HEK293 (cell line): ENCODE measurements around the gene GPR4.

Source experiments
- CTCF ChIA-PET: fragments of 350-600 bp; formaldehyde crosslinking; extraction: SDS; loops from one replicate; lab custom pipeline; 2021; ENCODE audit warnings: antibody characterized with exemption; lab: Yijun Ruan, JAX
- POLR2A ChIA-PET: fragments of 300-600 bp; formaldehyde crosslinking; extraction: SDS; loops from one replicate; lab custom pipeline; 2020; ENCODE audit warnings: antibody characterized with exemption, inconsistent platforms; lab: Yijun Ruan, JAX
- H3K27ac ChIP-seq: fragments of 200-500 bp; sonication (Bioruptor generic); 2 replicates; pipeline ENCODE4 v1.5.1; 2014; ENCODE audit warnings: low read depth, low read length, control low read depth, inconsistent platforms; ENCODE audit errors: extremely low read depth
- H3K36me3 ChIP-seq, 2 experiments: fragments of 200-500 bp in 1 of 2; sonication (Bioruptor generic) in 1 of 2; 1 replicate in 1 of 2; 2 replicates in 1 of 2; pipeline ENCODE4 v1.5.1; 2014 to 2017; ENCODE audit warnings: inconsistent platforms in 2 of 2, low read length in 2 of 2; ENCODE audit not compliant: control insufficient read depth in 2 of 2, insufficient read depth in 1 of 2
- H3K4me1 ChIP-seq: fragments of 200-500 bp; sonication (Bioruptor generic); 2 replicates; pipeline ENCODE4 v1.5.1; 2014; ENCODE audit warnings: mild to moderate bottlenecking, low read length, inconsistent platforms; ENCODE audit not compliant: control insufficient read depth, insufficient read depth
- H3K4me3 ChIP-seq: 2 replicates; pipeline ENCODE4 v1.5.1; 2011; ENCODE audit warnings: low read depth, mild to moderate bottlenecking, control low read depth, low read length, moderate library complexity
- H3K9me3 ChIP-seq: fragments of 200-500 bp; sonication (Bioruptor generic); 2 replicates; pipeline ENCODE4 v1.5.1; 2014; ENCODE audit warnings: low read depth, low read length, inconsistent platforms; ENCODE audit not compliant: control insufficient read depth, insufficient read depth
- BCL11A ChIP-seq: fragments of 450-650 bp; formaldehyde crosslinking; IDR thresholded peaks from 2 replicates; pipeline ENCODE4 v1.5.1; 2016; ENCODE audit warnings: low read depth, missing biosample characterization, missing genetic modification characterization
- BCL11B ChIP-seq: fragments of 450-650 bp; formaldehyde crosslinking; IDR thresholded peaks from 2 replicates; pipeline ENCODE4 v1.5.1; 2016; ENCODE audit warnings: low read depth, missing biosample characterization, missing genetic modification characterization
- EGR2 ChIP-seq: fragments of 450-650 bp; formaldehyde crosslinking; IDR thresholded peaks from 2 replicates; pipeline ENCODE4 v1.5.1; 2016; ENCODE audit warnings: low read depth, missing biosample characterization, missing genetic modification characterization
- HOXA7 ChIP-seq: sonication (generic); formaldehyde crosslinking; IDR thresholded peaks from 2 replicates; pipeline ENCODE4 v1.8.1; 2022; ENCODE audit warnings: missing genetic modification reagents, borderline replicate concordance
- KLF16 ChIP-seq: fragments of 450-650 bp; formaldehyde crosslinking; IDR thresholded peaks from 2 replicates; pipeline ENCODE4 v1.5.1; 2017; ENCODE audit warnings: missing biosample characterization, missing genetic modification characterization
- KLF9 ChIP-seq: fragments of 450-650 bp; formaldehyde crosslinking; IDR thresholded peaks from 2 replicates; pipeline ENCODE4 v1.5.1; 2016; ENCODE audit warnings: missing biosample characterization, missing genetic modification characterization, low read depth
- MYNN ChIP-seq: fragments of 450-650 bp; formaldehyde crosslinking; IDR thresholded peaks from 2 replicates; pipeline ENCODE4 v1.5.1; 2016; ENCODE audit warnings: missing biosample characterization, missing genetic modification characterization, borderline replicate concordance
- MZF1 ChIP-seq: fragments of 450-650 bp; formaldehyde crosslinking; IDR thresholded peaks from 2 replicates; pipeline ENCODE4 v1.5.1; 2017; ENCODE audit warnings: missing biosample characterization, missing genetic modification characterization, borderline replicate concordance
- SP3 ChIP-seq: fragments of 450-650 bp; formaldehyde crosslinking; IDR thresholded peaks from 2 replicates; pipeline ENCODE4 v1.5.1; 2016; ENCODE audit warnings: missing biosample characterization, missing genetic modification characterization
- SP7 ChIP-seq: fragments of 450-650 bp; formaldehyde crosslinking; IDR thresholded peaks from 2 replicates; pipeline ENCODE4 v1.5.1; 2016; ENCODE audit warnings: missing biosample characterization, missing genetic modification characterization
- ZBTB44 ChIP-seq: fragments of 450-650 bp; IDR thresholded peaks from 2 replicates; pipeline ENCODE4 v1.5.1; 2018; ENCODE audit warnings: missing biosample characterization, mild to moderate bottlenecking, missing genetic modification characterization
- ZBTB48 ChIP-seq: fragments of 450-650 bp; formaldehyde crosslinking; IDR thresholded peaks from 2 replicates; pipeline ENCODE4 v1.5.1; 2016; ENCODE audit warnings: missing biosample characterization, missing genetic modification characterization
- ZFP69B ChIP-seq: fragments of 450-650 bp; formaldehyde crosslinking; IDR thresholded peaks from 2 replicates; pipeline ENCODE4 v1.5.1; 2016; ENCODE audit warnings: missing biosample characterization, missing genetic modification characterization
- ZIC2 ChIP-seq: fragments of 450-650 bp; formaldehyde crosslinking; IDR thresholded peaks from 2 replicates; pipeline ENCODE4 v1.5.1; 2016; ENCODE audit warnings: missing biosample characterization, missing genetic modification characterization
- ZNF112 ChIP-seq: fragments of 450-650 bp; formaldehyde crosslinking; IDR thresholded peaks from 2 replicates; pipeline ENCODE4 v1.5.0; 2017; ENCODE audit warnings: missing biosample characterization, missing genetic modification characterization
- ZNF132 ChIP-seq: fragments of 450-650 bp; formaldehyde crosslinking; IDR thresholded peaks from 2 replicates; pipeline ENCODE4 v1.5.1; 2017; ENCODE audit warnings: missing biosample characterization, missing genetic modification characterization, borderline replicate concordance
- ZNF133 ChIP-seq: fragments of 450-650 bp; formaldehyde crosslinking; IDR thresholded peaks from 2 replicates; pipeline ENCODE4 v1.5.1; 2016; ENCODE audit warnings: missing biosample characterization, missing genetic modification characterization
- ZNF184 ChIP-seq: fragments of 450-650 bp; IDR thresholded peaks from 2 replicates; pipeline ENCODE4 v1.5.1; 2018; ENCODE audit warnings: missing biosample characterization, mild to moderate bottlenecking, missing genetic modification characterization
- ZNF335 ChIP-seq: fragments of 450-650 bp; formaldehyde crosslinking; conservative IDR thresholded peaks from 2 replicates; pipeline ENCODE4 v1.5.1; 2016; ENCODE audit warnings: missing biosample characterization, missing genetic modification characterization
- ZNF394 ChIP-seq: fragments of 450-650 bp; formaldehyde crosslinking; IDR thresholded peaks from 2 replicates; pipeline ENCODE4 v1.5.1; 2016; ENCODE audit warnings: missing biosample characterization, missing genetic modification characterization, mild to moderate bottlenecking, moderate library complexity, borderline replicate concordance
- ZNF416 ChIP-seq: fragments of 450-650 bp; formaldehyde crosslinking; IDR thresholded peaks from 2 replicates; pipeline ENCODE4 v1.5.1; 2016; ENCODE audit warnings: missing biosample characterization, missing genetic modification characterization
- ZNF473 ChIP-seq: fragments of 450-650 bp; formaldehyde crosslinking; IDR thresholded peaks from 2 replicates; pipeline ENCODE4 v1.5.1; 2017; ENCODE audit warnings: missing biosample characterization, missing genetic modification characterization
- ZNF558 ChIP-seq: fragments of 450-650 bp; formaldehyde crosslinking; IDR thresholded peaks from 2 replicates; pipeline ENCODE4 v1.5.1; 2016; ENCODE audit warnings: missing biosample characterization, missing genetic modification characterization
- ZNF621 ChIP-seq: fragments of 450-650 bp; formaldehyde crosslinking; IDR thresholded peaks from 2 replicates; pipeline ENCODE4 v1.5.1; 2017; ENCODE audit warnings: missing biosample characterization, missing genetic modification characterization
- ZNF626 ChIP-seq: fragments of 450-650 bp; sonication (Bioruptor Pico); formaldehyde crosslinking; IDR thresholded peaks from 2 replicates; pipeline ENCODE4 v1.5.1; 2018; ENCODE audit warnings: missing biosample characterization, missing genetic modification characterization, inconsistent platforms
- ZNF654 ChIP-seq: fragments of 450-650 bp; formaldehyde crosslinking; IDR thresholded peaks from 2 replicates; pipeline ENCODE4 v1.5.1; 2016; ENCODE audit warnings: low read depth, missing biosample characterization, missing genetic modification characterization
- ZNF707 ChIP-seq: fragments of 450-650 bp; formaldehyde crosslinking; IDR thresholded peaks from 2 replicates; pipeline ENCODE4 v1.5.1; 2016; ENCODE audit warnings: missing biosample characterization, missing genetic modification characterization
- TF ChIP-seq, protein P1 (sequence below): fragments of 450-650 bp; formaldehyde crosslinking; conservative IDR thresholded peaks from 2 replicates; pipeline ENCODE4 v1.5.1; 2016; ENCODE audit warnings: low read depth, missing biosample characterization, missing genetic modification characterization
- TF ChIP-seq, protein P2 (sequence below): fragments of 450-650 bp; formaldehyde crosslinking; IDR thresholded peaks from 2 replicates; pipeline ENCODE4 v1.5.1; 2016; ENCODE audit warnings: missing biosample characterization, missing genetic modification characterization

The GPR4 gene

GRCh38 chr19:45643024-45643926 lies 41.3 kb upstream of the GPR4 start (continued):
- peak; percentile 52; the same call in 1 of the 2 replicates for TF ChIP-seq ZBTB48 (tag by site-specific recombination)
- peak; percentile 92 for TF ChIP-seq BCL11A
- TF ChIP-seq EGR2 (tag by site-specific recombination) = no peak
- no peak for TF ChIP-seq ZNF184
- TF ChIP-seq ZNF654 (tag by site-specific recombination) = peak; percentile 82
- no peak for TF ChIP-seq ZIC2 (tag by site-specific recombination)

- Histone ChIP-seq H3K27ac (peak overlapping the region; percentile 37; the same call in 1 of the 2 replicates), H3K4me3 (peak overlapping the region; percentile 28), H3K36me3 (no peaks in the 10 kb centered on the region; a peak in 1 of 3 replicates), H3K9me3 (no peaks in the 10 kb centered on the region), H3K4me1 (peaks cover 15% of the 10 kb centered on the region)
- ChIA-PET POLR2A (interaction anchor here (0.5 to 2.2 kb wide), 26 partner anchors 10 to 602 kb away, joined by 3 to 38 read pairs (median 4); partner anchors contain the start of genes CLASRP, FBXO46, FOSB and OPA3), CTCF (interaction anchor here (0.5 to 7.8 kb wide), 57 partner anchors 9 to 710 kb away, joined by 3 to 155 read pairs (median 5); partner anchors contain the start of genes FBXO46, FOSB, GIPR and GPR4)
- TF ChIP-seq KLF9 (tag by site-specific recombination) (peak; percentile 78; the same call in 1 of the 2 replicates), ZBTB44 (tag by site-specific recombination) (no peak), ZNF132 (no peak), MYNN (tag by site-specific recombination) (no peak), MZF1 (tag by site-specific recombination) (no peak), ZNF654 (tag by site-specific recombination) (no peak), KLF16 (tag by site-specific recombination) (peak; percentile 54), ZNF621 (tag by site-specific recombination) (no peak), ZNF626 (tag by site-specific recombination) (no peak), ZNF416 (tag by site-specific recombination) (no peak), ZNF394 (tag by site-specific recombination) (no peak), ZNF112 (tag by site-specific recombination) (no peak), ZNF473 (no peak), ZNF335 (tag by site-specific recombination) (peak; percentile 96), HOXA7 (CRISPR knock-in tag) (no peak), BCL11B (tag by site-specific recombination) (peak; percentile 85), ZNF707 (tag by site-specific recombination) (no peak), ZNF133 (no peak), SP3 (tag by site-specific recombination) (peak; percentile 76), ZFP69B (tag by site-specific recombination) (peak; percentile 99), SP7 (no peak), ZNF558 (tag by site-specific recombination) (no peak)
- TF ChIP-seq, protein P1, sequence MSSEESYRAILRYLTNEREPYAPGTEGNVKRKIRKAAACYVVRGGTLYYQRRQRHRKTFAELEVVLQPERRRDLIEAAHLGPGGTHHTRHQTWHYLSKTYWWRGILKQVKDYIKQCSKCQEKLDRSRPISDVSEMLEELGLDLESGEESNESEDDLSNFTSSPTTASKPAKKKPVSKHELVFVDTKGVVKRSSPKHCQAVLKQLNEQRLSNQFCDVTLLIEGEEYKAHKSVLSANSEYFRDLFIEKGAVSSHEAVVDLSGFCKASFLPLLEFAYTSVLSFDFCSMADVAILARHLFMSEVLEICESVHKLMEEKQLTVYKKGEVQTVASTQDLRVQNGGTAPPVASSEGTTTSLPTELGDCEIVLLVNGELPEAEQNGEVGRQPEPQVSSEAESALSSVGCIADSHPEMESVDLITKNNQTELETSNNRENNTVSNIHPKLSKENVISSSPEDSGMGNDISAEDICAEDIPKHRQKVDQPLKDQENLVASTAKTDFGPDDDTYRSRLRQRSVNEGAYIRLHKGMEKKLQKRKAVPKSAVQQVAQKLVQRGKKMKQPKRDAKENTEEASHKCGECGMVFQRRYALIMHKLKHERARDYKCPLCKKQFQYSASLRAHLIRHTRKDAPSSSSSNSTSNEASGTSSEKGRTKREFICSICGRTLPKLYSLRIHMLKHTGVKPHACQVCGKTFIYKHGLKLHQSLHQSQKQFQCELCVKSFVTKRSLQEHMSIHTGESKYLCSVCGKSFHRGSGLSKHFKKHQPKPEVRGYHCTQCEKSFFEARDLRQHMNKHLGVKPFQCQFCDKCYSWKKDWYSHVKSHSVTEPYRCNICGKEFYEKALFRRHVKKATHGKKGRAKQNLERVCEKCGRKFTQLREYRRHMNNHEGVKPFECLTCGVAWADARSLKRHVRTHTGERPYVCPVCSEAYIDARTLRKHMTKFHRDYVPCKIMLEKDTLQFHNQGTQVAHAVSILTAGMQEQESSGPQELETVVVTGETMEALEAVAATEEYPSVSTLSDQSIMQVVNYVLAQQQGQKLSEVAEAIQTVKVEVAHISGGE = peak; percentile 97
- TF ChIP-seq, protein P2, sequence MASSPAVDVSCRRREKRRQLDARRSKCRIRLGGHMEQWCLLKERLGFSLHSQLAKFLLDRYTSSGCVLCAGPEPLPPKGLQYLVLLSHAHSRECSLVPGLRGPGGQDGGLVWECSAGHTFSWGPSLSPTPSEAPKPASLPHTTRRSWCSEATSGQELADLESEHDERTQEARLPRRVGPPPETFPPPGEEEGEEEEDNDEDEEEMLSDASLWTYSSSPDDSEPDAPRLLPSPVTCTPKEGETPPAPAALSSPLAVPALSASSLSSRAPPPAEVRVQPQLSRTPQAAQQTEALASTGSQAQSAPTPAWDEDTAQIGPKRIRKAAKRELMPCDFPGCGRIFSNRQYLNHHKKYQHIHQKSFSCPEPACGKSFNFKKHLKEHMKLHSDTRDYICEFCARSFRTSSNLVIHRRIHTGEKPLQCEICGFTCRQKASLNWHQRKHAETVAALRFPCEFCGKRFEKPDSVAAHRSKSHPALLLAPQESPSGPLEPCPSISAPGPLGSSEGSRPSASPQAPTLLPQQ (tag by site-specific recombination) = peak; percentile 99
Observed at GRCh38 chr19:45641274-45642105, 39.5 kb upstream of the GPR4 start.
